ENCODE results near the gene MBD5. TPM values are rescaled to one million over a fixed set of nuclear protein-coding genes. Genes with fewer than 3 reads are reported as not detected.

Gene MBD5
- total RNA-seq, 4 donors from 2014 or later = 15.4 to 43.0 (median 18.4) TPM

DNA sequence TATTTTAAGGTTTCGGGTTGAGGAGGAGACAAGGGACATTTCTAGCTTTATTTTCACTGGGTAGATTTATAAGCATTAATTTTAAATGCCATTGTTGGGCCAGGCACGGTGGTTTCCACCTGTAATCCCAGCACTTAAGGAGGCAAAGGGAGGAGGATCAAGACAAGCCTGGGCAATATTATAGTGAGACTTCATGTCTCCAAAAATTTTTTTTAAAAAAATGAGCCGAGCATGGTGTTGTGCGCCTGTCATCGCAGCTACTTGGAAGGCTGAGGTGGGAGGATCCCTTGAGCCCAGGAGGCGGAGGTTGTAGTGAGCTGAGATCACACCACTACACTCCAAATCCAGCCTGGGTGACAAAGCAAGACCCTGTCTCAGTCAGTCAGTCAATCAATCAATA is 45.0 kb downstream of the MBD5 start:
- DNase-seq (ENCODE audit: low spot score) = no peak
- TF ChIP-seq, protein P1, sequence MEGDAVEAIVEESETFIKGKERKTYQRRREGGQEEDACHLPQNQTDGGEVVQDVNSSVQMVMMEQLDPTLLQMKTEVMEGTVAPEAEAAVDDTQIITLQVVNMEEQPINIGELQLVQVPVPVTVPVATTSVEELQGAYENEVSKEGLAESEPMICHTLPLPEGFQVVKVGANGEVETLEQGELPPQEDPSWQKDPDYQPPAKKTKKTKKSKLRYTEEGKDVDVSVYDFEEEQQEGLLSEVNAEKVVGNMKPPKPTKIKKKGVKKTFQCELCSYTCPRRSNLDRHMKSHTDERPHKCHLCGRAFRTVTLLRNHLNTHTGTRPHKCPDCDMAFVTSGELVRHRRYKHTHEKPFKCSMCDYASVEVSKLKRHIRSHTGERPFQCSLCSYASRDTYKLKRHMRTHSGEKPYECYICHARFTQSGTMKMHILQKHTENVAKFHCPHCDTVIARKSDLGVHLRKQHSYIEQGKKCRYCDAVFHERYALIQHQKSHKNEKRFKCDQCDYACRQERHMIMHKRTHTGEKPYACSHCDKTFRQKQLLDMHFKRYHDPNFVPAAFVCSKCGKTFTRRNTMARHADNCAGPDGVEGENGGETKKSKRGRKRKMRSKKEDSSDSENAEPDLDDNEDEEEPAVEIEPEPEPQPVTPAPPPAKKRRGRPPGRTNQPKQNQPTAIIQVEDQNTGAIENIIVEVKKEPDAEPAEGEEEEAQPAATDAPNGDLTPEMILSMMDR (IDR thresholded peaks at IDR 0.05) = no peak
- no peak for ATAC-seq (ENCODE audit: low FRiP score)

DNA sequence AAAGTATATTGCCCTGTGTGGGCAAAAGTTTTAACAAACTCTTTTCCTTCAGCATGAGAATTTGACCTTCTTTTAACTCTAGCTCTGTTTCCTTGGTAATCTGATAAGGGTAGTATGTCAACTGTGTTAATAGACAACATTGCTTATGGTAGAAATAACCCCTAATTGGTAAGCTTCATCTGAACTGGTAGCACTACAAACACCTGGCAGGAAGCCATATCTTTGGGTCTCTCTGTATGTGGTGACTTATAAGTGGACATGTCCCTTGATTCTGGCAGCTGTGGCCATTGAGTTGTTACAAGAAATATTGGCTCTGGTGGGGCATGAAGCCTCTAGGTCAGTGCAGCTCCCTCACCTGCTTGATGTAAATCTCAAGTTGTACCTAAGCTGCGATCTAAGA is 46.9 kb downstream of the MBD5 start:
- no peak for ATAC-seq (ENCODE audit: low FRiP score)
- TF ChIP-seq, protein P1 (IDR thresholded peaks at IDR 0.05) = no peak

DNA sequence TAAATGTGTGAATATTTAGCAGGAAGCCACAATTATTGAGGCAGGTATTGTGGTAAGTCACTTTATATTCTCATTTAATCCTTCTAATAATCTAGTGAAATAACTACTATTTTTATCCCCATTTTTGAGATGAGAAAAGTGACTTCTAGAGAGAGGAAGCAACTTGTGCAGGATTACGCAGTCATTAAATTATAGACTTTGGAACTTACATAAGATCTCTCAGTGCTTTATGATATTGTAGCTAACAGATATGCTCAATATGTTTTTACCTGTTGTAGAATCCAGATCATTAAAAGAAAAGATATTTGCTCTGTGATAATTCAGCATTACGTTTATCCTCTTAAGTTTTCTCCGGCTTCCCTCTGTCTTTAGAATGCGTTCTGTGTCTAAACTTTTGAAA is 50.5 kb downstream of the MBD5 start:
- ATAC-seq (ENCODE audit: low FRiP score) = no peak
- TF ChIP-seq, protein P1 (IDR thresholded peaks at IDR 0.05) = no peak
- no peak for DNase-seq (ENCODE audit: low spot score)

More for the DNA sequence above, 46.9 kb downstream of the MBD5 start:
- no peak for DNase-seq (ENCODE audit: low spot score)

DNA sequence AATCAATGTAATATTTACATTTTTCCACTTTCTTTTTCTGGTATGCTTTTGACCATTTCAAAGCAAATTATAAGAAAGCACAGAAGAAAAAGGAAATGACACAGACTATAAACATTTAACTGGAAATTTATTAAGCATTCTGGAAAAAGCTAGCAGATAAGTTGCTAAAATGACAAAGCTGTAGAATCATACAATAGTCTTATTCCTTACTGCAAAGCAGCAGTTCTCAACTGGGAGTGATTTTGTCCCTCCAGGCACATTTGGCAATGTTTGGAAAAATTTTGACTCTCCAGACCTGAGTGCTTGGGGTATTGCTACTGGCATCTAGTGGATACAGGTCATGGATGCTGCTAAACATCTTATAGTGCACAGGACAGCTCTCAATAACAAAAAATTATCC is 75.1 kb downstream of the MBD5 start:
- ATAC-seq (ENCODE audit: low FRiP score) (no peak), DNase-seq (ENCODE audit: low spot score) (no peak)
- TF ChIP-seq, protein P1 (IDR thresholded peaks at IDR 0.05) = no peak

DNA sequence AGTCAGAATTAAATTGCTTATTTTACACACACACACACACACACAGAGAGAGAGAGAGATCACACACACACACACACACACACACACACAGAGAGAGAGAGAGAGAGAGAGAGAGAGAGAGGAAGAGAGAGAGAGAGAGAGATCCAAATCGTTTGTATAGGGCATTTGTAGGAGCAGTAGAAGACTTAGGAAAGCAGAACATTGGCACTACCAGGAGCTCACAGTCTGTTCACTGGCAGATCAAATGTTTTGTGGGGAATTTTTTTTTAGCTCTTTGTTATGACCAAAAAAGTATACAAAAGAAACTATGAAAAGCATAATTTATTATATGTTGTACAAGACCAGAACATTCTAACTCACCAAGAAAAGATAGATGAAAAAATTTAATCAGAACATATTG is 81.8 kb downstream of the MBD5 start:
- TF ChIP-seq, protein P1 (IDR thresholded peaks at IDR 0.05) = no peak
- no peak for ATAC-seq (ENCODE audit: low FRiP score)
- DNase-seq (ENCODE audit: low spot score) = no peak

DNA sequence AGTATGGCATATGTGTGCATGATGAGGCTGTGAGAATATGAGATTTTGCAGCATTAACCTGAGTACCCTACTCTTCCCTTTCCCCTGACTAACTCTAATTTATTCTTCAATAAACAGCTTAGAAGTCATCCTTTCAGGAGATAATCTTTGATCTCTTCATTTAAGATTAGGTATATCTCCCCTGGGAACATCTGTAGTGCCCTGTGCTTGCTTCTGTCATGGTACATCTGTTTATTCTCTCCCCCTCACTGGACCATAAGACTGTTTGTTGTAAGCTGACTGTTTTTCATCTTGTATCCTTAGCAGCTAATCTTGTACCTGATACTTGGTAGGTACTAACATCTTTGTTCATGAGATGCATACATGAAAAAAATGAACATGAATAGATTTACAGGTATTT is 83.1 kb downstream of the MBD5 start:
- DNase-seq (ENCODE audit: low spot score) (no peak), ATAC-seq (ENCODE audit: low FRiP score) (no peak)
- TF ChIP-seq, protein P1 (IDR thresholded peaks at IDR 0.05) = no peak

DNA sequence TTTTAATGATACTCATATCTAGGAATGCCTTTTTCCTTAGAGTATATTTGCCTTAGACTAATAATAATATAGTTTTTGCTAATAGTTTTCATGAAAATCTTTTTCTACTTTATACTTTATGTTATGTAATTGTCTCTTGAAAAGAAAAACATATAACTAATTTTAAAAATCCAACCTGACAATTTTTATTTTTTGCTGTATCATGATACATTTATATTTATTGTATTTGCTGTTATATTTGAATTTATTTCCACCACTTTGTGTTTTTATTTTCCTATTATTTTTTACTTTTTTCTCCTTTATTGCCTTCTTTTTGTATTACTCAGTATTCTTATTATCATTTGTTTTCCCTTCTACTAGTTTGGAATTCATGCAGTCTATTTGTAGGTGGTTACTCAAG is 85.4 kb downstream of the MBD5 start:
- DNase-seq (ENCODE audit: low spot score) = no peak
- ATAC-seq (ENCODE audit: low FRiP score) = no peak
- TF ChIP-seq, protein P1 (IDR thresholded peaks at IDR 0.05) = no peak

Data from omental fat pad (tissue), 4 donors.